KMS-11 (cell line): ENCODE measurements around the gene OR2A14.
"Not testable (repeated sequence)": the region's sequence is repeated elsewhere in the genome, so short reads cannot be mapped to it uniquely, and the experiment has no call there.

Source experiments
- H2AFZ ChIP-seq: fragments of 200-600 bp; sonication (generic); 2 replicates; pipeline ENCODE4 v1.6.1; 2016; ENCODE audit warnings: antibody characterized with exemption, mixed run types, low read depth
- H3K27ac ChIP-seq: fragments of 200-600 bp; sonication (generic); 2 replicates; pipeline ENCODE4 v1.6.1; 2016; ENCODE audit warnings: mild to moderate bottlenecking, mixed run types
- H3K27me3 ChIP-seq: fragments of 200-600 bp; sonication (generic); 2 replicates; pipeline ENCODE4 v1.6.1; 2017; ENCODE audit warnings: mild to moderate bottlenecking, low read depth, mixed run types, moderate library complexity; ENCODE audit not compliant: insufficient read depth
- H3K36me3 ChIP-seq: fragments of 200-600 bp; sonication (generic); 2 replicates; pipeline ENCODE4 v1.6.1; 2017; ENCODE audit warnings: mild to moderate bottlenecking, mixed run types; ENCODE audit not compliant: insufficient read depth
- H3K4me1 ChIP-seq: fragments of 200-600 bp; sonication (generic); 2 replicates; pipeline ENCODE4 v1.6.1; 2016; ENCODE audit warnings: mild to moderate bottlenecking, low read depth, mixed run types; ENCODE audit not compliant: poor library complexity, severe bottlenecking
- H3K4me2 ChIP-seq: fragments of 200-600 bp; sonication (generic); 2 replicates; pipeline ENCODE4 v1.7.0; 2016; ENCODE audit warnings: mild to moderate bottlenecking, mixed run types
- H3K4me3 ChIP-seq: fragments of 200-600 bp; sonication (generic); IDR thresholded peaks from 2 replicates; pipeline ENCODE4 v1.6.1; 2017; ENCODE audit warnings: low read depth, low read length, mixed read lengths; ENCODE audit not compliant: insufficient read depth
- H3K79me2 ChIP-seq: fragments of 200-600 bp; sonication (generic); 2 replicates; pipeline ENCODE4 v1.6.1; 2016; ENCODE audit warnings: low read depth, mixed run types; ENCODE audit not compliant: insufficient read depth
- H3K9ac ChIP-seq: fragments of 200-600 bp; sonication (generic); 2 replicates; pipeline ENCODE4 v1.6.1; 2016; ENCODE audit warnings: mild to moderate bottlenecking, mixed run types
- H4K20me1 ChIP-seq: fragments of 200-600 bp; sonication (generic); 2 replicates; pipeline ENCODE4 v1.6.1; 2016; ENCODE audit warnings: mild to moderate bottlenecking, mixed run types; ENCODE audit not compliant: insufficient read depth
- TF ChIP-seq, protein P1 (sequence below): fragments of 200-600 bp; sonication (generic); conservative IDR thresholded peaks from 2 replicates; pipeline ENCODE4 v1.6.1; 2017; ENCODE audit warnings: low read depth, mild to moderate bottlenecking, antibody characterized with exemption, low read length, moderate library complexity, mixed read lengths

Gene OR2A14

DNA sequence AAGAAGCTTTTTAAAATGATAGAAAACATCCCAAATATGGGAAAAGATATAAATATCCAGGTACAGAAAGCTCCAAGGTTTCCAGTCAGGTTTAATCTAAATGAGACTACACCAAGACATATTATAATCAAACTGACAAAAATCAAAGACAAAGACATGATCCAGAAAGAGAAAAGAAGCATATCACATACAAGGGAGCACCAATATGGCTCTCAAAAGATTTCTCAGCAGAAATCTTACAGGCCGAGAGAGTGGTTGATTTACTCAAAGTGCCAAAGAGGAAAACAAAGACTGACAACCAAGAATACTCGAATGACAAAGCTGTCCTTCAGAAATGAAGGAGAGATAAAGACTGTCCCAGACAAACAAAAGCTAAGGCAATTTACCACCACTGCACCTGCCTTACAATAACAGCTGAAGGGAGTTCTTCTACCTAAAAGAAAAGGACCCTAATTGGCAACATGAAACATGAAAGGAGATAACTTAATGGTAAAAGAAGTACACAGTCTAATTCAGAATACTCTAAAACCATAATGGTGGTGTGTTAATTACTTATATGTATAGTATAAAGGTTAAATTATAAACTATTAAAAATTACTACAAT lies 25.4 kb downstream of the OR2A14 start:
- no peaks in the 10 kb centered on the region for H3K79me2 ChIP-seq
- no peak overlapping the region for H3K9ac ChIP-seq
- TF ChIP-seq, protein P1, sequence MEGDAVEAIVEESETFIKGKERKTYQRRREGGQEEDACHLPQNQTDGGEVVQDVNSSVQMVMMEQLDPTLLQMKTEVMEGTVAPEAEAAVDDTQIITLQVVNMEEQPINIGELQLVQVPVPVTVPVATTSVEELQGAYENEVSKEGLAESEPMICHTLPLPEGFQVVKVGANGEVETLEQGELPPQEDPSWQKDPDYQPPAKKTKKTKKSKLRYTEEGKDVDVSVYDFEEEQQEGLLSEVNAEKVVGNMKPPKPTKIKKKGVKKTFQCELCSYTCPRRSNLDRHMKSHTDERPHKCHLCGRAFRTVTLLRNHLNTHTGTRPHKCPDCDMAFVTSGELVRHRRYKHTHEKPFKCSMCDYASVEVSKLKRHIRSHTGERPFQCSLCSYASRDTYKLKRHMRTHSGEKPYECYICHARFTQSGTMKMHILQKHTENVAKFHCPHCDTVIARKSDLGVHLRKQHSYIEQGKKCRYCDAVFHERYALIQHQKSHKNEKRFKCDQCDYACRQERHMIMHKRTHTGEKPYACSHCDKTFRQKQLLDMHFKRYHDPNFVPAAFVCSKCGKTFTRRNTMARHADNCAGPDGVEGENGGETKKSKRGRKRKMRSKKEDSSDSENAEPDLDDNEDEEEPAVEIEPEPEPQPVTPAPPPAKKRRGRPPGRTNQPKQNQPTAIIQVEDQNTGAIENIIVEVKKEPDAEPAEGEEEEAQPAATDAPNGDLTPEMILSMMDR, result no peak
- no peaks in the 10 kb centered on the region for H3K4me1 ChIP-seq
- H2AFZ ChIP-seq, result no peak overlapping the region
- H3K4me3 ChIP-seq, result no peak overlapping the region
- no peaks in the 10 kb centered on the region for H4K20me1 ChIP-seq
- no peak overlapping the region for H3K27ac ChIP-seq
- H3K27me3 ChIP-seq, result no peaks in the 10 kb centered on the region
- H3K36me3 ChIP-seq, result no peaks in the 10 kb centered on the region
- H3K4me2 ChIP-seq, result no peak overlapping the region

DNA sequence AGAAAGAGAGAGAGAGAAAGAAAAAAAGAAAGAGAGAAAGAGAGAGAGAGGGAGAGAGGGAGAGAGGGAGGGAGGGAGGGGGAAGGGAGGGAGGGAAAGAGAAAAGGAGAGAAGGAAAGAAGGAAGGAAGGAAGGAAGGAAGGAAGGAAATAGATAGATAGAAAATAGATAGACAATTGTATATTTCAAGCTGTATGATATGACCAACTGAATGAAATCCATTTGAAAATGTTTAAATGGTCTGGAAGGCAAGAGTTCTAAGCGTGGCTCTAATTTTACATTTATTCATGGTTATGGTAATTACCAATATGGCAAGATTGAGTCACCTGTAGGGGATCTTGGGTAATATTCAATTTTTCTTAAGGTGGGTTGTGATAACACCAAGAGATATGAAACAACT lies 35.9 kb downstream of the OR2A14 start:
- H3K79me2 ChIP-seq, result no peaks in the 10 kb centered on the region
- no peak overlapping the region for H2AFZ ChIP-seq
- no peak overlapping the region for H3K4me3 ChIP-seq
- no peak overlapping the region for H3K27ac ChIP-seq
- no peaks in the 10 kb centered on the region for H3K27me3 ChIP-seq
- no peak overlapping the region for H3K4me2 ChIP-seq
- H3K4me1 ChIP-seq, result no peaks in the 10 kb centered on the region
- H3K9ac ChIP-seq, result no peak overlapping the region
- H3K36me3 ChIP-seq, result no peaks in the 10 kb centered on the region
- TF ChIP-seq, protein P1, result no peak
- H4K20me1 ChIP-seq, result no peaks in the 10 kb centered on the region

DNA sequence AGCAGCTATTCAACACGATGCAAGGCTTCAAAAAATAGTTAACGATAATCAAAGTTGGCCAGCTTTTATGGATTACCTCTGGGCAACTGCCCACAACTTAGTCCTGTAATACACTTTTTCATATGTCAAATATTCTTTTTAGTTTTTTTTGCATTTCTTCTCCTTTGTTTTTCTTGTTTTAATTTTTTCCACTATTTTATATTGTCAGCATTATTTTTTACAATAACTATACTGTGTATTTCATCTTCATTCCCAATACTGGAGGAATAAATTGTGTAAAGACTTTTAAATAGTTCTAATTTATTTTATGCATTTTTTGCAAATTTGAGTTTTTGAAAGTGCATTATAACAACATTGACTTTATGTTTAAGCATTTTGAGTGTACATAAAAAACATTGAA lies 41.8 kb downstream of the OR2A14 start:
- Histone ChIP-seq H3K4me3 (no peak overlapping the region), H3K79me2 (no peaks in the 10 kb centered on the region)

DNA sequence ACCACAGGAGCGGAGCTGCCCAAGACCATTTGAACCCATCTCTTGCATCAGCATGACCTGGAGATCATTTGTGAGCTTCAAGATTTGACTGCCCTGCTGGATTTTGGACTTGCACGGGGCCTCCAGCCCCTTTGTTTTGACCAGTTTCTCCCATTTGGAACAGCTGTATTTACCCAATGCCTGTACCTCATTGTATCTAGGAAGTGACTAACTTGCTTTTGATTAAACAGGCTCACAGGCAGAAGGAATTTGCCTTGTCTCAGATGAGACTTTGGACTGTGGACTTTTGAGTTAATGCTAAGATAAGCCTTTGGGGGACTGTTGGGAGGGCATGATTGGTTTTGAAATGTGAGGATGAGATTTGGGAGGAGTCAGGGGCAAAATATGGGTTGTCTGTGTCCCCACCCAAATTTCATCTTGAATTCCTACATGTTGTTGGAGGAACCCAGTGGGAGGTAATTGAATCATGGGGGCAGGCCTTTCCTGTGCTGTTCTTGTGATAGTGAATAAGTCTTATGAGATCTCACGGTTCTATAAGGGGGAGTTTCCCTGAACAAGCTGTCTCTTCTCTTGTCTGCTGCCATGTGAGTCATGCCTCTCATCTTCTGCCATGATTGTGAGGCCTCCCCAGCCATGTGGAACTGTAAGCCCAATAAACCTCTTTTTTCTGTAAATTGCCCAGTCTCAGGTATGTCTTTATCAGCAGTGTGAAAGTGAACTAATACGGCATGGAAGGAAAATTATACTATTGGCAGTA lies 48.8 kb downstream of the OR2A14 start:
- not testable (repeated sequence) for H3K4me1 ChIP-seq, H3K36me3 ChIP-seq, H3K9ac ChIP-seq, H3K27ac ChIP-seq, H3K4me2 ChIP-seq, H2AFZ ChIP-seq, H4K20me1 ChIP-seq, H3K79me2 ChIP-seq, H3K27me3 ChIP-seq, H3K4me3 ChIP-seq

More for the DNA sequence above, 41.8 kb downstream of the OR2A14 start:
- no peak overlapping the region for H2AFZ ChIP-seq
- H3K4me1 ChIP-seq, result no peaks in the 10 kb centered on the region
- H3K4me2 ChIP-seq, result no peak overlapping the region
- H3K36me3 ChIP-seq, result no peaks in the 10 kb centered on the region
- no peaks in the 10 kb centered on the region for H3K27me3 ChIP-seq
- no peaks in the 10 kb centered on the region for H4K20me1 ChIP-seq
- H3K9ac ChIP-seq, result no peak overlapping the region
- H3K27ac ChIP-seq, result no peak overlapping the region
- TF ChIP-seq, protein P1, result no peak

DNA sequence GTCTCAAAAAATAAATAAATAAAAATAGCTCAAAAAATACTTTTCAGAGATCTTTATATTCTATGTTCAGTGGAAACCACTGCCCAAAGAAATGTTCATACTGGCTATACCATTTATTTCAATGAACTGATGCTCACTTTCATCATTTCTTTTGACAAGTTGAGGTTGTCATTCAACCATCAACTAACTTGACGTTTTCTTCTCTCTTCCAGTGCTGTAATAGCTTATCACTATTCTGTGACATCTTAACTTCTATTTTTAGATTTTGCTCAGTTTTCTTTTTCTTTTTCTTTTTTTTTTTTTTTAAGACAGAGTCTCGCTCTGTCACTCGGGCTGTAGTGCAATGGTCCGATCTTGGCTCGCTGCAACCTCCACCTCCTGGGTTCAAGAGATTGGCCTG lies 51.6 kb downstream of the OR2A14 start:
- Histone ChIP-seq H3K4me2 (no peak overlapping the region), H3K27ac (no peak overlapping the region), H3K4me3 (no peak overlapping the region), H3K36me3 (no peaks in the 10 kb centered on the region), H2AFZ (no peak overlapping the region), H3K4me1 (no peaks in the 10 kb centered on the region), H3K27me3 (no peaks in the 10 kb centered on the region), H4K20me1 (no peaks in the 10 kb centered on the region), H3K9ac (no peak overlapping the region), H3K79me2 (no peaks in the 10 kb centered on the region)
- TF ChIP-seq, protein P1, result no peak

DNA sequence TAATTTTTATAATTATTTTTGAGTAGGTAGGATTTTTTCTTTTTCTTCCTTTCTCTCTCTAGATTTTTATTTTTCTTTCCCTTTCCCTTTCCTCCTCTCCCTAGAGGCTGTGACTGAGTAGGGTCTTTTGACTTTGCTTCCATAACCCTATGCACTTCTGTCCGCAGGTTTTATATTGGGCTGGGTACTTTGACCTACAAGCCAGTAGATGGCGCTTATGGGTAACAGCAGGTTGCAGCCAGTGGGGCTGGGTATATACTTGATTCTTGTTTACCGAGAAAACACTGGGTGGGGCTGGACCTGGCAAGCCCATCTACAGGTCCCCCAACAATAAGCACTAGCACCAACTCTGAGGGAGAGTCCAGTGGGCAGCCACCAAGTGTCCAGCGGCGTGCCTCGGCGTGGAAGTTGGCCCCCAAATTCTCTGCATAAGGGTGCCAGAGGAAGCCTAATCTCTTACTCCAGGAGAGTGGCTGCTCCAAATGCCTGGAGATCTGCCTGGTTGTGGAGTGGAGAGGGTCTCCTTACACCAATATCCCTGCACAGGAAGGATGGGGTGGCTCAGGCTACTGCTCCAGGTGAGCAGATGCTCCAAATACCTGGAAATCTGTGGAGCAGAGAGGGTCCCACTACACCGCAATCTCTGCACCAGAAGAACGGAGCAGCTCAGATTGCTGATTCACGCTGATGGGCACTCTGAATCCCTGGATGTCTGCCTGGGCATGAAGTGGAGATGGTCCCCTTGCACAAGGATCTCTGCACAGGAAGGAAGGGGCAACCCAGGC lies 55.6 kb downstream of the OR2A14 start:
- not testable (repeated sequence) for H3K27ac ChIP-seq, H3K27me3 ChIP-seq, H3K79me2 ChIP-seq, H3K9ac ChIP-seq, H3K4me3 ChIP-seq, H3K36me3 ChIP-seq, H2AFZ ChIP-seq, H3K4me1 ChIP-seq, H4K20me1 ChIP-seq, H3K4me2 ChIP-seq

DNA sequence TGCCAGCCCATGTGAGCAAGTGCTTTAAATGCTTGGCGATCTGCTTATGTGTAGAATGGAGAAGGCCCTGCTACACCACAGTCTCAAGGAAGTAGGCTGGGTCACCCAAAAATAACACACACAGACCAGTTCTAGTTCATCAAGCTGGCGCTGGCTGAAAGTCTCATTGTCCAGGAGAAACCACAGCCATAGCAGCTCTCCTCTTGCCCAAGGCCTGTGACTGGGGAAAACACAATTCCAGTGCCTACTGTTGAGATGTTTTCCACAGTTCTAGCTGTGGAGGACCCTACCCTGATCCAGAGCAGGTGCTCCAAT lies 56.1 kb downstream of the OR2A14 start:
- not testable (repeated sequence) for H3K4me2 ChIP-seq, H4K20me1 ChIP-seq, H3K79me2 ChIP-seq, H3K4me3 ChIP-seq, H3K9ac ChIP-seq, H3K36me3 ChIP-seq, H3K27me3 ChIP-seq, H3K27ac ChIP-seq, H3K4me1 ChIP-seq, H2AFZ ChIP-seq
